ENCODE results near the gene SORL1.

Gene SORL1

GRCh38 chr11:121552154-121552553 lies 100.0 kb downstream of the SORL1 start:
- Histone ChIP-seq H3K36me3 (ENCODE audit: control insufficient read depth, insufficient read depth, low read length) (peaks cover 4% of the 10 kb centered on the region), H3K4me3 (ENCODE audit: low read length) (no peak overlapping the region), H3K4me1 (ENCODE audit: control insufficient read depth, insufficient read depth, low read length) (no peaks in the 10 kb centered on the region), H3K27ac (ENCODE audit: low read depth, low read length) (no peak overlapping the region), H3K27me3 (ENCODE audit: control insufficient read depth, insufficient read depth, low read length) (no peaks in the 10 kb centered on the region), H3K9ac (ENCODE audit: low read length) (no peak overlapping the region)

- H3K4me3 ChIP-seq (ENCODE audit: low read length): no peak overlapping the region
- H3K36me3 ChIP-seq (ENCODE audit: control insufficient read depth, insufficient read depth, low read length): peaks cover 4% of the 10 kb centered on the region
- no peak overlapping the region for H3K27ac ChIP-seq (ENCODE audit: low read depth, low read length)
- no peaks in the 10 kb centered on the region for H3K4me1 ChIP-seq (ENCODE audit: control insufficient read depth, insufficient read depth, low read length)
- no peak overlapping the region for H3K9ac ChIP-seq (ENCODE audit: low read length)
- H3K27me3 ChIP-seq (ENCODE audit: control insufficient read depth, insufficient read depth, low read length): no peaks in the 10 kb centered on the region
These were observed 100.5 kb downstream of the SORL1 start for GRCh38 chr11:121552644-121553043.

GRCh38 chr11:121553389-121553788 lies 101.3 kb downstream of the SORL1 start:
- H3K4me3 ChIP-seq (ENCODE audit: low read length): no peak overlapping the region
- H3K4me1 ChIP-seq (ENCODE audit: control insufficient read depth, insufficient read depth, low read length): no peaks in the 10 kb centered on the region
- H3K9ac ChIP-seq (ENCODE audit: low read length): no peak overlapping the region
- H3K36me3 ChIP-seq (ENCODE audit: control insufficient read depth, insufficient read depth, low read length): peaks cover 5% of the 10 kb centered on the region
- no peak overlapping the region for H3K27ac ChIP-seq (ENCODE audit: low read depth, low read length)
- H3K27me3 ChIP-seq (ENCODE audit: control insufficient read depth, insufficient read depth, low read length): no peaks in the 10 kb centered on the region

- H3K4me3 ChIP-seq (ENCODE audit: low read length): no peak overlapping the region
- H3K27me3 ChIP-seq (ENCODE audit: control insufficient read depth, insufficient read depth, low read length): no peaks in the 10 kb centered on the region
- H3K9ac ChIP-seq (ENCODE audit: low read length): no peak overlapping the region
- H3K4me1 ChIP-seq (ENCODE audit: control insufficient read depth, insufficient read depth, low read length): no peaks in the 10 kb centered on the region
- no peak overlapping the region for H3K27ac ChIP-seq (ENCODE audit: low read depth, low read length)
- peaks cover 9% of the 10 kb centered on the region for H3K36me3 ChIP-seq (ENCODE audit: control insufficient read depth, insufficient read depth, low read length)
These were observed 101.7 kb downstream of the SORL1 start for GRCh38 chr11:121553806-121554205.

GRCh38 chr11:121554552-121554951 lies 102.4 kb downstream of the SORL1 start:
- H3K27me3 ChIP-seq (ENCODE audit: control insufficient read depth, insufficient read depth, low read length): no peaks in the 10 kb centered on the region
- H3K4me1 ChIP-seq (ENCODE audit: control insufficient read depth, insufficient read depth, low read length): no peaks in the 10 kb centered on the region
- no peak overlapping the region for H3K4me3 ChIP-seq (ENCODE audit: low read length)
- no peak overlapping the region for H3K27ac ChIP-seq (ENCODE audit: low read depth, low read length)
- peaks cover 10% of the 10 kb centered on the region for H3K36me3 ChIP-seq (ENCODE audit: control insufficient read depth, insufficient read depth, low read length)
- H3K9ac ChIP-seq (ENCODE audit: low read length): no peak overlapping the region

GRCh38 chr11:121555121-121555520 lies 103.0 kb downstream of the SORL1 start:
- Histone ChIP-seq H3K4me1 (ENCODE audit: control insufficient read depth, insufficient read depth, low read length) (no peaks in the 10 kb centered on the region), H3K27ac (ENCODE audit: low read depth, low read length) (no peak overlapping the region), H3K27me3 (ENCODE audit: control insufficient read depth, insufficient read depth, low read length) (no peaks in the 10 kb centered on the region), H3K9ac (ENCODE audit: low read length) (no peak overlapping the region), H3K36me3 (ENCODE audit: control insufficient read depth, insufficient read depth, low read length) (peaks cover 10% of the 10 kb centered on the region), H3K4me3 (ENCODE audit: low read length) (no peak overlapping the region)

- H3K36me3 ChIP-seq (ENCODE audit: control insufficient read depth, insufficient read depth, low read length): peaks cover 10% of the 10 kb centered on the region
- H3K9ac ChIP-seq (ENCODE audit: low read length): no peak overlapping the region
- no peaks in the 10 kb centered on the region for H3K27me3 ChIP-seq (ENCODE audit: control insufficient read depth, insufficient read depth, low read length)
- H3K27ac ChIP-seq (ENCODE audit: low read depth, low read length): no peak overlapping the region
- no peak overlapping the region for H3K4me3 ChIP-seq (ENCODE audit: low read length)
- no peaks in the 10 kb centered on the region for H3K4me1 ChIP-seq (ENCODE audit: control insufficient read depth, insufficient read depth, low read length)
These were observed 104.8 kb downstream of the SORL1 start for GRCh38 chr11:121556937-121557336.

- H3K4me3 ChIP-seq (ENCODE audit: low read length): no peak overlapping the region
- H3K27me3 ChIP-seq (ENCODE audit: control insufficient read depth, insufficient read depth, low read length): no peaks in the 10 kb centered on the region
- no peak overlapping the region for H3K9ac ChIP-seq (ENCODE audit: low read length)
- H3K27ac ChIP-seq (ENCODE audit: low read depth, low read length): no peak overlapping the region
- no peaks in the 10 kb centered on the region for H3K4me1 ChIP-seq (ENCODE audit: control insufficient read depth, insufficient read depth, low read length)
- peaks cover 10% of the 10 kb centered on the region for H3K36me3 ChIP-seq (ENCODE audit: control insufficient read depth, insufficient read depth, low read length)
These were observed 105.2 kb downstream of the SORL1 start for GRCh38 chr11:121557348-121557747.

- H3K4me1 ChIP-seq (ENCODE audit: control insufficient read depth, insufficient read depth, low read length): no peaks in the 10 kb centered on the region
- no peak overlapping the region for H3K9ac ChIP-seq (ENCODE audit: low read length)
- H3K4me3 ChIP-seq (ENCODE audit: low read length): no peak overlapping the region
- H3K27me3 ChIP-seq (ENCODE audit: control insufficient read depth, insufficient read depth, low read length): no peaks in the 10 kb centered on the region
- H3K27ac ChIP-seq (ENCODE audit: low read depth, low read length): no peak overlapping the region
- H3K36me3 ChIP-seq (ENCODE audit: control insufficient read depth, insufficient read depth, low read length): peaks cover 10% of the 10 kb centered on the region
These were observed 107.6 kb downstream of the SORL1 start for GRCh38 chr11:121559606-121560200.

- no peak overlapping the region for H3K27ac ChIP-seq (ENCODE audit: low read depth, low read length)
- no peak overlapping the region for H3K4me3 ChIP-seq (ENCODE audit: low read length)
These were observed 108.1 kb downstream of the SORL1 start for GRCh38 chr11:121560236-121560635.

GRCh38 chr11:121561240-121561639 lies 109.1 kb downstream of the SORL1 start:
- Histone ChIP-seq H3K36me3 (ENCODE audit: control insufficient read depth, insufficient read depth, low read length) (peaks cover 6% of the 10 kb centered on the region), H3K4me3 (ENCODE audit: low read length) (no peak overlapping the region), H3K9ac (ENCODE audit: low read length) (no peak overlapping the region), H3K4me1 (ENCODE audit: control insufficient read depth, insufficient read depth, low read length) (no peaks in the 10 kb centered on the region), H3K27ac (ENCODE audit: low read depth, low read length) (no peak overlapping the region), H3K27me3 (ENCODE audit: control insufficient read depth, insufficient read depth, low read length) (no peaks in the 10 kb centered on the region)

More at GRCh38 chr11:121560236-121560635, 108.1 kb downstream of the SORL1 start:
- no peaks in the 10 kb centered on the region for H3K4me1 ChIP-seq (ENCODE audit: control insufficient read depth, insufficient read depth, low read length)
- H3K36me3 ChIP-seq (ENCODE audit: control insufficient read depth, insufficient read depth, low read length): peaks cover 10% of the 10 kb centered on the region
- H3K27me3 ChIP-seq (ENCODE audit: control insufficient read depth, insufficient read depth, low read length): no peaks in the 10 kb centered on the region
- H3K9ac ChIP-seq (ENCODE audit: low read length): no peak overlapping the region

GRCh38 chr11:121561716-121562115 lies 109.6 kb downstream of the SORL1 start:
- H3K9ac ChIP-seq (ENCODE audit: low read length): no peak overlapping the region
- no peaks in the 10 kb centered on the region for H3K4me1 ChIP-seq (ENCODE audit: control insufficient read depth, insufficient read depth, low read length)
- H3K4me3 ChIP-seq (ENCODE audit: low read length): no peak overlapping the region
- no peaks in the 10 kb centered on the region for H3K27me3 ChIP-seq (ENCODE audit: control insufficient read depth, insufficient read depth, low read length)
- peaks cover 10% of the 10 kb centered on the region for H3K36me3 ChIP-seq (ENCODE audit: control insufficient read depth, insufficient read depth, low read length)
- no peak overlapping the region for H3K27ac ChIP-seq (ENCODE audit: low read depth, low read length)

- Histone ChIP-seq H3K36me3 (ENCODE audit: control insufficient read depth, insufficient read depth, low read length) (peaks cover 12% of the 10 kb centered on the region), H3K4me3 (ENCODE audit: low read length) (no peak overlapping the region), H3K4me1 (ENCODE audit: control insufficient read depth, insufficient read depth, low read length) (no peaks in the 10 kb centered on the region), H3K9ac (ENCODE audit: low read length) (no peak overlapping the region), H3K27me3 (ENCODE audit: control insufficient read depth, insufficient read depth, low read length) (no peaks in the 10 kb centered on the region), H3K27ac (ENCODE audit: low read depth, low read length) (no peak overlapping the region)
These were observed 110.9 kb downstream of the SORL1 start for GRCh38 chr11:121563003-121563402.
